ENCODE measurements around the gene MITD1. TPM values are rescaled to one million over a fixed set of nuclear protein-coding genes. Genes with fewer than 3 reads are reported as not detected.

Gene MITD1
- total and polyA plus RNA-seq, 2 experiments from 2014 or later: 20.7 to 25.4 TPM

GRCh38 chr2:99127981-99128380 is 52.9 kb downstream of the MITD1 start:
- no peak overlapping the region for H2AFZ ChIP-seq
- TF ChIP-seq EZH2phosphoT487 (IDR thresholded peaks at IDR 0.05; ENCODE audit: insufficient read depth, low read depth): no peak
- TF ChIP-seq EZH2 (IDR thresholded peaks at IDR 0.05; ENCODE audit: insufficient read depth, poor library complexity, severe bottlenecking): no peak
- in situ Hi-C loops (cut with MboI): no loop called here
- no peak overlapping the region for H3K4me2 ChIP-seq (ENCODE audit: unreplicated experiment)
- no peaks in the 10 kb centered on the region for H3K36me3 ChIP-seq (ENCODE audit: low read depth)
- no peaks in the 10 kb centered on the region for H3K9me3 ChIP-seq (ENCODE audit: low read depth)
- no peaks in the 10 kb centered on the region for H3K4me1 ChIP-seq (ENCODE audit: insufficient read depth)
- no peaks in the 10 kb centered on the region for H3F3A ChIP-seq (ENCODE audit: insufficient read depth)
- H4K20me1 ChIP-seq (ENCODE audit: insufficient read depth): no peaks in the 10 kb centered on the region
- H3K4me3 ChIP-seq: no peak overlapping the region
- no peaks in the 10 kb centered on the region for H3K27me3 ChIP-seq (replicated peaks; ENCODE audit: insufficient read depth)
- H3K9me2 ChIP-seq (ENCODE audit: insufficient read depth): no peaks in the 10 kb centered on the region
- WGBS, 2 experiments (ENCODE audit: low coverage in 1 of 2, low lambda C conversion rate in 2 of 2, missing lambda C conversion rate in 2 of 2): 81 to 87% methylated on average over 2 of the region's 2 CpGs
- no peak overlapping the region for H3K9ac ChIP-seq
- no peak for DNase-seq
- H3K27ac ChIP-seq: no peak overlapping the region
- H3K79me2 ChIP-seq (ENCODE audit: insufficient read depth): no peaks in the 10 kb centered on the region

Small RNA genes lying within 50 kb of the gene (small RNA-seq; reads per million reads assigned to genes)
- not detected for gene AC092587.1 (ENCODE audit: low read depth, low replicate concordance)

Other genes starting within 250 kb of the MITD1 start
- not detected in 2 replicates for gene CRACDL, start 244.8 kb downstream of the MITD1 start, total RNA-seq (2014; rRNA removed; shearing (Covaris generic))
- not detected in 2 replicates for gene CRACDL, start 244.8 kb downstream of the MITD1 start, polyA plus RNA-seq (2016; fragmentation: Nextera tagmentation; extraction: Ambion mirVana)
- not detected in 2 replicates for gene C2orf15, start 39.4 kb downstream of the MITD1 start, total RNA-seq (2014; rRNA removed; shearing (Covaris generic))
- not detected in 2 replicates for gene C2orf15, start 39.4 kb downstream of the MITD1 start, polyA plus RNA-seq (2016; fragmentation: Nextera tagmentation; extraction: Ambion mirVana)
- gene TSGA10, start 26.1 kb downstream of the MITD1 start, total RNA-seq (2014; rRNA removed; shearing (Covaris generic)): 1.4 and 3.0 TPM in 2 replicates
- gene TSGA10, start 26.1 kb downstream of the MITD1 start, polyA plus RNA-seq (2016; fragmentation: Nextera tagmentation; extraction: Ambion mirVana): 0.60 and 1.2 TPM in 2 replicates
- gene LIPT1, start 26.1 kb downstream of the MITD1 start, total RNA-seq (2014; rRNA removed; shearing (Covaris generic)): 6.6 and 8.8 TPM in 2 replicates
- gene LIPT1, start 26.1 kb downstream of the MITD1 start, polyA plus RNA-seq (2016; fragmentation: Nextera tagmentation; extraction: Ambion mirVana): 4.6 TPM in 2 replicates
- 29.2 and 30.9 TPM in 2 replicates for gene MRPL30, start 126 bp upstream of the MITD1 start, total RNA-seq (2014; rRNA removed; shearing (Covaris generic))
- 22.6 and 22.8 TPM in 2 replicates for gene MRPL30, start 126 bp upstream of the MITD1 start, polyA plus RNA-seq (2016; fragmentation: Nextera tagmentation; extraction: Ambion mirVana)
- gene LYG2, start 74.6 kb upstream of the MITD1 start, total RNA-seq (2014; rRNA removed; shearing (Covaris generic)): not detected in 2 replicates
- gene LYG2, start 74.6 kb upstream of the MITD1 start, polyA plus RNA-seq (2016; fragmentation: Nextera tagmentation; extraction: Ambion mirVana): not detected in 2 replicates
- gene LYG1, start 120.1 kb upstream of the MITD1 start, total RNA-seq (2014; rRNA removed; shearing (Covaris generic)): not detected in 2 replicates
- gene LYG1, start 120.1 kb upstream of the MITD1 start, polyA plus RNA-seq (2016; fragmentation: Nextera tagmentation; extraction: Ambion mirVana): 0.19 and 0.25 TPM in 2 replicates
- gene TXNDC9, start 155.3 kb upstream of the MITD1 start, total RNA-seq (2014; rRNA removed; shearing (Covaris generic)): 63.4 and 75.1 TPM in 2 replicates
- 92.6 and 92.7 TPM in 2 replicates for gene TXNDC9, start 155.3 kb upstream of the MITD1 start, polyA plus RNA-seq (2016; fragmentation: Nextera tagmentation; extraction: Ambion mirVana)
- 6.7 and 19.5 TPM in 2 replicates for gene EIF5B, start 156.3 kb upstream of the MITD1 start, total RNA-seq (2014; rRNA removed; shearing (Covaris generic))
- 27.0 and 27.7 TPM in 2 replicates for gene EIF5B, start 156.3 kb upstream of the MITD1 start, polyA plus RNA-seq (2016; fragmentation: Nextera tagmentation; extraction: Ambion mirVana)

Data from GM23248 (cell line).